HG02623 (cell line): ENCODE data around the gene DGAT2.
"Not testable (repeated sequence)": the region's sequence is repeated elsewhere in the genome, so short reads cannot be mapped to it uniquely, and the experiment has no call there.

Experiments used
- ATAC-seq: cut with Tn5 transposase; IDR thresholded peaks from one replicate; pipeline ENCODE4 v1.9.1; 2021; ENCODE audit warnings: moderate library complexity; ENCODE audit not compliant: unreplicated experiment

DGAT2 gene

GRCh38 chr11:75748729-75749273 is 19.8 kb upstream of the DGAT2 start:
- ATAC-seq = not testable (repeated sequence)

GRCh38 chr11:75754933-75755332 is 13.6 kb upstream of the DGAT2 start:
- not testable (repeated sequence) for ATAC-seq

- no peak for ATAC-seq
Observed at GRCh38 chr11:75757651-75758050, 10.9 kb upstream of the DGAT2 start.

GRCh38 chr11:75759832-75760231 is 8.7 kb upstream of the DGAT2 start:
- ATAC-seq = no peak

- ATAC-seq = no peak
Observed at GRCh38 chr11:75760243-75760642, 8.3 kb upstream of the DGAT2 start.

- ATAC-seq = no peak
Observed at GRCh38 chr11:75760710-75761493, 7.7 kb upstream of the DGAT2 start.

- ATAC-seq = no peak
Observed at GRCh38 chr11:75762158-75762557, 6.4 kb upstream of the DGAT2 start.

- no peak for ATAC-seq
Observed at GRCh38 chr11:75762885-75763284, 5.7 kb upstream of the DGAT2 start.

GRCh38 chr11:75763846-75764245 is 4.7 kb upstream of the DGAT2 start:
- ATAC-seq = no peak

GRCh38 chr11:75765116-75765515 is 3.5 kb upstream of the DGAT2 start:
- no peak for ATAC-seq

GRCh38 chr11:75766443-75767227 is 1.9 kb upstream of the DGAT2 start:
- ATAC-seq = no peak

GRCh38 chr11:75767228-75767572 is 1.4 kb upstream of the DGAT2 start:
- ATAC-seq = no peak

GRCh38 chr11:75767793-75768111 is 826 bp upstream of the DGAT2 start:
- no peak for ATAC-seq

GRCh38 chr11:75768909-75769771 is 562 bp downstream of the DGAT2 start:
- no peak for ATAC-seq

- ATAC-seq = no peak
Observed at GRCh38 chr11:75770102-75770501, 1.5 kb downstream of the DGAT2 start.

GRCh38 chr11:75771646-75772410 is 3.2 kb downstream of the DGAT2 start:
- no peak for ATAC-seq

- ATAC-seq = peak; percentile 86
Observed at GRCh38 chr11:75773595-75774353, 5.2 kb downstream of the DGAT2 start.

- ATAC-seq = no peak
Observed at GRCh38 chr11:75775056-75775455, 6.5 kb downstream of the DGAT2 start.

- ATAC-seq = no peak
Observed at GRCh38 chr11:75776546-75776945, 8.0 kb downstream of the DGAT2 start.
